LNCAP (cell line): ENCODE results near the gene ADAMTS15.

ENCODE experiments used
- TF ChIP-seq, protein P1 (sequence below): fragments of 450-650 bp; IDR thresholded peaks from 2 replicates; pipeline ENCODE4 v1.5.1; 2017; ENCODE audit warnings: mild to moderate bottlenecking

Gene ADAMTS15

DNA sequence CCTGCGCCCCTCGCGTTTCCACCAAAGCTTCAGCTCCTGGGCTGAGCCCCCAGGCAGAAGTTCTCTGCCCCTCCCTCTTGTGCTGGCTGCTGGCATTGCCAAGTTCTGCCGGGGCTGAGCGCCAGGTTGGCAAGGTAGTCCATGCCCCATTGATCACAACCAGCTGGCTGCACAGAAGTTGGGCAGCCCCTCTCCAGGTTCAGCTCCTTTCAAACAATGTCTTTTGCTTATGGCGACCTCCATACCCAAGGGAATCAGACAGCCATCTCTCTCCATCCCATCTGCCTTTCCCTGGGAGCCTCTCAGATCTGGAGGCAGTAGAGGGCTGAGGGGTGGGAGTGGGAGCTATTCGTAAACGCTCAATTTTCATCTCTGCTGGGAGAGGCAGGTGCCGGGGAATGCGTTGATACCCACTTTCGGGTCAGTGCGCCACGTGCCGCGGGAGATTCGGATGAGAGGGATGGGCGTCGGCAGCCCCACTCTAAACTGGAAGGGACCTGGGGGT is 21.6 kb upstream of the ADAMTS15 start:
- TF ChIP-seq, protein P1, sequence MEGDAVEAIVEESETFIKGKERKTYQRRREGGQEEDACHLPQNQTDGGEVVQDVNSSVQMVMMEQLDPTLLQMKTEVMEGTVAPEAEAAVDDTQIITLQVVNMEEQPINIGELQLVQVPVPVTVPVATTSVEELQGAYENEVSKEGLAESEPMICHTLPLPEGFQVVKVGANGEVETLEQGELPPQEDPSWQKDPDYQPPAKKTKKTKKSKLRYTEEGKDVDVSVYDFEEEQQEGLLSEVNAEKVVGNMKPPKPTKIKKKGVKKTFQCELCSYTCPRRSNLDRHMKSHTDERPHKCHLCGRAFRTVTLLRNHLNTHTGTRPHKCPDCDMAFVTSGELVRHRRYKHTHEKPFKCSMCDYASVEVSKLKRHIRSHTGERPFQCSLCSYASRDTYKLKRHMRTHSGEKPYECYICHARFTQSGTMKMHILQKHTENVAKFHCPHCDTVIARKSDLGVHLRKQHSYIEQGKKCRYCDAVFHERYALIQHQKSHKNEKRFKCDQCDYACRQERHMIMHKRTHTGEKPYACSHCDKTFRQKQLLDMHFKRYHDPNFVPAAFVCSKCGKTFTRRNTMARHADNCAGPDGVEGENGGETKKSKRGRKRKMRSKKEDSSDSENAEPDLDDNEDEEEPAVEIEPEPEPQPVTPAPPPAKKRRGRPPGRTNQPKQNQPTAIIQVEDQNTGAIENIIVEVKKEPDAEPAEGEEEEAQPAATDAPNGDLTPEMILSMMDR: no peak

GRCh38 chr11:130427581-130428315 is 20.7 kb upstream of the ADAMTS15 start:
- TF ChIP-seq, protein P1: no peak

- TF ChIP-seq, protein P1: no peak
These were observed 19.9 kb upstream of the ADAMTS15 start, which contains the start of gene ADAMTS8 for GRCh38 chr11:130428316-130429119. TSS of gene ADAMTS8 (minus strand) at chr11:130428609. CDS start at chr11:130428286, 323 bp downstream.

DNA sequence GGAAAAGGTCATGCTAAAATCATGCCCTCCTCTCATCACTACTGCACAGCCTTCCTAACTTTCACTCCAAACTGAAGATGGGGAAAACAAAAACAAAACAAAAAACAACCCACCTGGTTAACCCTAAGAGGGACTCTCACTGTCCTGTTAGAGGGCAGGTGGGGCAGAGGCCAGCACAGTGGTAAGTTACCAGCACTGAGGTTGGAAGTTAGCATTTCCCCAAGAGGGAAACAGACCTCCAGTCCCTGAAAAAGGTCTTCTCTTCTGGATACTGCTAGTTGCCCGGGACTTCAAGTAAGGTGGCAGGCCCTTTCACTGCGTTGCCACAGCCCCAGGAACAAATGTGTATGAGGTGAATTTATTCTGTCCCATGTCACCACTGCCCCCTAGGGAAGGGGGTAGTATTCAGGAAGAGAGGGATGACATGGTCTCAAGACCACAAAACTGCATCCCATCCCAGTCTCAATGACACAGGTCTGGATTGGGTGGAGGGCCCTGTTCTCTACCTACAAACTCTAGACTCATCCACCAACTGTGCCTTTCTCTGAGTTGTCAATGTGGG is 19.2 kb upstream of the ADAMTS15 start:
- TF ChIP-seq, protein P1: no peak

DNA sequence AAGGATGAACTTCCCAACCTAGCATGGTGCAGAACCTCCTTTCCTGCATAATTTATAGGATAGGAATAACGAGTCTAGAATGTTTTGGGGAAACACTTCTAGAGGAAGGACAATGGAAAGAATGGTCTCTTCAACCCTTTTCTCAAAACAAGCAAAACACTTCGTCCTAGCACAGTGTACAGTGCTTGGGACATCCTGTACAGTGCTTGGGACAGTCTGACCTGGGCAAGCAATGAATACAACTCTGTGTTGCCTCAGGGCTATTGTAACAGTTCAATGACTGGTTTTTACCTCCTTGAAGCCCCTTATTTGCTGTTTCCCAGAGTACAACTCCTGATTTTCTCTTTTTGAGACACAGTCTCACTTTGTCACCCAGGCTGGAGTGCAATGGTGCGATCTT is 18.5 kb upstream of the ADAMTS15 start:
- TF ChIP-seq, protein P1: no peak

GRCh38 chr11:130431331-130431773 is 17.1 kb upstream of the ADAMTS15 start:
- TF ChIP-seq, protein P1: peak; percentile 71

DNA sequence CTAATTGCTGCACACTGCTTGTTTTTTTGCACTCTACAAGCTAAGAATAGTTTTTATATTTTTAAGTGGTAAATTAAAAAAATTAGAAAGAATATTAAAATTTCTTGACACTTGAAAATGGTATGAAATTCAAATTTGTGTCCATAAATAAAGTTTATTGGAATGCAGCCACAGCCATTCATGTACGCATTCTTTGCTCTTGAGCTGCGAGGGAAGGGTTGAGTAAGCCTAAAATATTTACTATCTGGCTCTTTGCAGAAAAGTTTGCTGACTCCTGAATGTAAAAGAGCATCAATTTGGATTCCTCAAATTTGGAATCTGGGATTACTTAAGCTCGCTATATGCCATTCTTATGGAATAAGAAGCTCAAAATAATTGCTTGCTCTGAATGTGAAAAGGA is 16.6 kb upstream of the ADAMTS15 start:
- TF ChIP-seq, protein P1: no peak
